ENCODE measurements around the gene CNTD1. TPM values are rescaled to one million over a fixed set of nuclear protein-coding genes. Genes with fewer than 3 reads are reported as not detected.
"Not testable (repeated sequence)": the region's sequence is repeated elsewhere in the genome, so short reads cannot be mapped to it uniquely, and the experiment has no call there.

CNTD1 gene
- total RNA-seq, 2 experiments from 2014 or later = not detected

- peaks cover 35% of the 10 kb centered on the region for H3K36me3 Mint-ChIP-seq (ENCODE audit: low read depth)
- peaks cover 19% of the 10 kb centered on the region for H3K4me1 Mint-ChIP-seq
- peak overlapping the region; percentile 71 for H3K27ac Mint-ChIP-seq
- H3K4me3 Mint-ChIP-seq = no peak overlapping the region
- ATAC-seq = peak; percentile 83
- intact Hi-C loops (cut with DNase I, micrococcal nuclease) = loop anchor here in 1 of 2 experiments (1.0 to 2.0 kb wide), 2 partner anchors 13 to 83 kb away; partner anchors contain the start of gene PSME3
- H3K27me3 Mint-ChIP-seq = no peaks in the 10 kb centered on the region
- ChIA-PET CTCF (interaction anchor here (0.5 to 1.7 kb wide), 5 partner anchors 13 to 284 kb away, joined by 3 to 8 read pairs (median 3); partner anchors contain the start of genes BECN1, COASY and PSME3), POLR2A (interaction anchor here (0.6 kb wide), 2 partner anchors 10 to 92 kb away, joined by 3 to 7 read pairs; no protein-coding TSS in a partner anchor)
- peak; percentile 78 for DNase-seq
- no peaks in the 10 kb centered on the region for H3K9me3 Mint-ChIP-seq (ENCODE audit: low read depth)
Observed at GRCh38 chr17:42845918-42846593, 47.4 kb downstream of the CNTD1 start.

DNA sequence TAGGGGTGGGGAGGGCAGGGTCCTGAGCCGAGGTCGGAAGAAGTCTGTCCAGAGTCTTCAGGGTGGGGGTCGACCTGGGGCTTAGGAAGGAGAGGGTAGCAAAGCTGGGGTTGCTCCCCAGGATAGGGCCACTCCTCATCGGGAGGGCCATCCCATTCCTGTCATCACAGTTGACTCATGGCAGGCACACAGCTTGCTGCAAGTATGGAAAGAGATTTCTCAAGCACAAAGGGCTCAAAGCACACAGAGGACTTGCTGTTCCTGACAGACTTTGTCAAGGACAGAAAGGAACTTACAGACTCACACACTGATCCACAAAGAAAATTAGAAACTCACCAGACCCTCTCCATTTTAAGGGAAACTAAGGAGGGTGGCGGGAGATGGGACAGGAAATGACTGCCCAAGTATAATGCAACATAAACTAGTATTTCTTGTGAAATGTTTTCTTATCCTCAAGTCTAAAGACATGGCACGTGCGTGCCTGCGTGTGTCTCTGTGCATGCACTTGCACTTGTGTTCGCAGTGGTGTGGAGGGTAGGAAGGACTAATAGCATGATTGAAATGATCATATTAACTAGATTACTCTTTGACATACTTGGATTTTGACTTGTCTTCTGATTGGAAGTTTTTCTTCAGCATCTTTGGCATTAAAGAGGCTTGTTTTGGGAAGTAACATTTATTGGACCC is 48.1 kb downstream of the CNTD1 start:
- Mint-ChIP-seq H3K36me3 (ENCODE audit: low read depth) (peaks cover 32% of the 10 kb centered on the region), H3K9me3 (ENCODE audit: low read depth) (no peaks in the 10 kb centered on the region), H3K4me3 (no peak overlapping the region), H3K27me3 (no peaks in the 10 kb centered on the region), H3K27ac (no peak overlapping the region), H3K4me1 (peaks cover 19% of the 10 kb centered on the region)
- ChIA-PET CTCF (interaction anchor here (1.3 to 1.7 kb wide), 2 partner anchors 22 to 27 kb away, joined by 3 to 8 read pairs; partner anchors contain the start of gene BECN1), POLR2A (interaction anchor here (0.6 to 1.2 kb wide), 3 partner anchors 9 to 274 kb away, joined by 3 to 13 read pairs (median 6); no protein-coding TSS in a partner anchor)
- intact Hi-C loops (cut with DNase I, micrococcal nuclease) = no loop called here
- DNase-seq = no peak
- ATAC-seq = no peak

DNA sequence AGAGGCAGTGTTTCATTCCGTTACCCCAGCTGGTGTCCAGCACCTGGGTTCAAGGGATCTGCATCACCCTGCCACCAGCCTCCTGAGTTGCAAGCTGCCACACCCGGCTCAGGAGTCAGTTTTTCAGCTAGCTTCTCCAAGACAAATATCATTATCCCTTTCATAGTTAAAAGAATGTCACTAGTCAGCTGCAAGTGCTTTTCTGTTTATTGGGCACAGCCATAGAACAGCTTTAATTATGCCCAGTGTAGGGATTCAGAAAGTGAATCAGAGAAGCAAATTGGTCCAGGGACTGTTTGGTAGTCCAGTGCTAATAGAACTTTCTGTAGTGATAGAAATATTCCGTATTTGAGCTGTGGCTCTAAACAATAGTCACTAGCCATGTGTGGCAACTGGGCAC is 49.4 kb downstream of the CNTD1 start:
- H3K9me3 Mint-ChIP-seq (ENCODE audit: low read depth) = no peaks in the 10 kb centered on the region
- ATAC-seq = no peak
- no peak for DNase-seq
- H3K27me3 Mint-ChIP-seq = no peaks in the 10 kb centered on the region
- H3K4me3 Mint-ChIP-seq = no peak overlapping the region
- intact Hi-C loops (cut with DNase I, micrococcal nuclease) = no loop called here
- ChIA-PET POLR2A (no interaction called here), CTCF (interaction anchor here (1.2 to 1.3 kb wide), 2 partner anchors 9 to 71 kb away, joined by 3 to 4 read pairs; no protein-coding TSS in a partner anchor)
- H3K4me1 Mint-ChIP-seq = peaks cover 19% of the 10 kb centered on the region
- H3K27ac Mint-ChIP-seq = no peak overlapping the region
- H3K36me3 Mint-ChIP-seq (ENCODE audit: low read depth) = peaks cover 20% of the 10 kb centered on the region

DNA sequence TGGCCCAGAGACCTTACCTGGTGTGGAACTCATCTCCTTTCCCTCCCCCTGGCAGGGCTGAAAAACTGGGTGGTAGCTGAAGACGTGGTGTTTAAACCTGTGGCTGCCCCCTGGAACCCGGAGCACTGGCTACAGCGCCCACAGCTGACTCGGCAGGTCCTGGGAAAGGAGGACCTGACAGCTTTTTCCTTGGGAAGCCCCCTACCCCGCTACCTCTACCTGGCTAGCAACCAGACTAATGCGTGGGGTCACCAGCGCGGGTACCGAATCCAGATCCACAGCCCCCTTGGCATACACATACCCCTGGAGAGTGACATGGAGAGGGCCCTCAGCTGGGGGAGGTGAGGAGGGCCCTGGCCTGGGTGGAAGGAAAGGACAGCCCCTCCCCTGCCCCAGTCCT is 50.4 kb downstream of the CNTD1 start:
- intact Hi-C loops (cut with DNase I, micrococcal nuclease) = no loop called here
- H3K4me1 Mint-ChIP-seq = peaks cover 19% of the 10 kb centered on the region
- POLR2A ChIA-PET = no interaction called here
- no peak overlapping the region for H3K4me3 Mint-ChIP-seq
- no peaks in the 10 kb centered on the region for H3K27me3 Mint-ChIP-seq
- DNase-seq (no peak), ATAC-seq (no peak)
- no peak overlapping the region for H3K27ac Mint-ChIP-seq
- CTCF ChIA-PET = interaction anchor here (1.2 kb wide), 1 partner anchor 70 kb away, joined by 3 read pairs; no protein-coding TSS in a partner anchor
- H3K9me3 Mint-ChIP-seq (ENCODE audit: low read depth) = no peaks in the 10 kb centered on the region
- H3K36me3 Mint-ChIP-seq (ENCODE audit: low read depth) = peaks cover 10% of the 10 kb centered on the region

DNA sequence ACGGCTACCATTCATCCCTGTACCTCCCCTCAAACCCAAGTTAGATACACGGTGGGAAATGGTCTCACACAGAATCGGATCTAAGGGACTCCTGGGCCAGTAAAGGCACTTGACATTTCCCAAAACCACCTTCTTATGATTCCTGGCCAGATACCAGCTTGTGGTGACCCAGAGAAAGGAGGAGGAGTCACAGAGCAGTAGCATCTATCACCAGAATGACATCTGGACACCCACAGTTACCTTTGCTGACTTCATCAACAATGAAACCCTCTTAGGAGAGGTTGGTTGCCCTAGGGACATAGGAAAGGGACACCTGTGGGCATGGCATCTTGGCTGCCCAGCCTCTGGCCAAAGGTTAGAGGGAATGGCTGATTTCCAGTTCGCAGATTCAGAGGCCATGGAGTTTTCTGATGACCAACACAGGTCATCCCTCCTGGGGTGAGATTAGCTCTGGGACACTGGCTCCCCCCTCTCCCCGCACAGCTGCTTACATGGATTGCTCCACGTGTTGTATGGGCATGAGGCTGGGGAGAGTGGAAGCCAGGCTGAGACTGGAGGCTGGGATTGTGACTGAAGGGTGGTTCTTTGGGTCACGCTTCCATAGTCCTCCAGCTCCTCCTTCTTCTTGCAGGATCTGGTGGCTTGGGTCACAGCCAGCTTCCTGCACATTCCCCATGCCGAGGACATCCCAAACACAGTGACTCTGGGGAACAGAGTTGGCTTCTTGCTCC is 51.0 kb downstream of the CNTD1 start:
- intact Hi-C loops (cut with DNase I, micrococcal nuclease) = no loop called here
- DNase-seq = no peak
- no peak for ATAC-seq
- CTCF ChIA-PET = no interaction called here
- Mint-ChIP-seq H3K9me3 (ENCODE audit: low read depth) (no peaks in the 10 kb centered on the region), H3K27ac (no peak overlapping the region), H3K4me1 (peaks cover 19% of the 10 kb centered on the region), H3K27me3 (no peaks in the 10 kb centered on the region), H3K4me3 (no peak overlapping the region), H3K36me3 (ENCODE audit: low read depth) (peaks cover 5% of the 10 kb centered on the region)
- POLR2A ChIA-PET = no interaction called here

DNA sequence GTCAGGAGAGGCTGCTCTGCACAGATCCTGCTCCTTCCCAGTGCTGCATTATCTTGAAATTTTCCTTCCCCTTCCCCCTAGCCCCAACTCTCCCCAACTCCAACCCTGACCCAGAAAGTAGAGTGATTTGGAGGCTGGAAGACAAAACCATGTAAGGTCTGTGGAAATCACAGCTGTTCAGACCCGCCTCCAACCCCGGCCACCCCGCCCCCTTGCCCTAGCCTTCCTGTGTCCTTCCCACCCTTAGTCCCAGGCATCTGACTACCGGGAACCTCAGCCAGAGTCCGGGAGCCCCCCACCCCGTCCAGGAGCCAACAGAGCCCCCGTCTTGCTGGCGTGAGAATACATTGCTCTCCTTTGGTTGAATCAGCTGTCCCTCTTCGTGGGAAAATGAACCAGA is 52.3 kb downstream of the CNTD1 start, which contains the start of gene AOC3:
Gene AOC3, plus strand, starts transcription at position 246 of the 400 bp plus-strand sequence. Its CDS starts 145 bp downstream, at position 391.
- H3K9me3 Mint-ChIP-seq (ENCODE audit: low read depth) = no peaks in the 10 kb centered on the region
- DNase-seq (no peak), ATAC-seq (no peak)
- H3K36me3 Mint-ChIP-seq (ENCODE audit: low read depth) = no peaks in the 10 kb centered on the region
- POLR2A ChIA-PET = no interaction called here
- no peak within 1 kb of the TSS for H3K27ac Mint-ChIP-seq
- H3K4me3 Mint-ChIP-seq = no peak within 1 kb of the TSS
- intact Hi-C loops (cut with DNase I, micrococcal nuclease) = no loop called here
- peaks cover 10% of the 10 kb centered on the region for H3K4me1 Mint-ChIP-seq
- no peaks in the 10 kb centered on the region for H3K27me3 Mint-ChIP-seq
- CTCF ChIA-PET = no interaction called here

GRCh38 chr17:42851371-42852240 is 52.9 kb downstream of the CNTD1 start:
- H3K4me1 Mint-ChIP-seq; intact Hi-C loops (cut with DNase I, micrococcal nuclease); ATAC-seq; H3K4me3 Mint-ChIP-seq; H3K27ac Mint-ChIP-seq; CTCF ChIA-PET; H3K36me3 Mint-ChIP-seq (ENCODE audit: low read depth); H3K9me3 Mint-ChIP-seq (ENCODE audit: low read depth); POLR2A ChIA-PET; H3K27me3 Mint-ChIP-seq; DNase-seq: not testable (repeated sequence)

GRCh38 chr17:42852351-42852750 is 53.7 kb downstream of the CNTD1 start:
- no peak overlapping the region for H3K27ac Mint-ChIP-seq
- no peaks in the 10 kb centered on the region for H3K9me3 Mint-ChIP-seq (ENCODE audit: low read depth)
- ChIA-PET CTCF (interaction anchor here (0.6 kb wide), 1 partner anchor 258 kb away, joined by 4 read pairs; no protein-coding TSS in a partner anchor), POLR2A (no interaction called here)
- intact Hi-C loops (cut with DNase I, micrococcal nuclease) = no loop called here
- no peak for DNase-seq
- no peaks in the 10 kb centered on the region for H3K36me3 Mint-ChIP-seq (ENCODE audit: low read depth)
- H3K4me3 Mint-ChIP-seq = no peak overlapping the region
- H3K4me1 Mint-ChIP-seq = no peaks in the 10 kb centered on the region
- H3K27me3 Mint-ChIP-seq = no peaks in the 10 kb centered on the region
- ATAC-seq = no peak

DNA sequence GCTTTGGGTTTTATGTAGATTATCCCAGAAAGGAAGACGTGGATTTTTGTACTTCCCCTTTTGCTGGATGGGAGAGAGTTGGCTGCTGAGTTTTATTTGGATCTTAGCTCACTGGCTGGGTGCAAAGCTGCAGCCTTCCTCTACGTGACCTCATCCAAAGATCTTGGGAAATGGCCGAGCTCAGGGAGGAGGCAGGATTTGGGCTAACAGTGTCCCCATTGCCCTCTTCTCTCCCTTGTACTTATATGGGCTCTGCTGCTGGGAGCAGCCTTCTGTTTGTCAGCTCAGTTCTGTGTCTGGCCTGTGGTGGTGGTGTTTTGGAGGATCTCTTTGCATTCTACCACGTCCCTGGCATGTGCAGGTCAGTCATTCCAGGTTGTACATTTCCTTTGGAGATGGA is 54.3 kb downstream of the CNTD1 start:
- intact Hi-C loops (cut with DNase I, micrococcal nuclease) = no loop called here
- CTCF ChIA-PET = interaction anchor here (0.6 kb wide), 1 partner anchor 258 kb away, joined by 4 read pairs; no protein-coding TSS in a partner anchor
- no peak for ATAC-seq

GRCh38 chr17:42853597-42853967 is 54.9 kb downstream of the CNTD1 start:
- no peak for DNase-seq
- ATAC-seq = no peak
- POLR2A ChIA-PET = no interaction called here
- Mint-ChIP-seq H3K4me3 (no peak overlapping the region), H3K4me1 (no peaks in the 10 kb centered on the region), H3K27ac (no peak overlapping the region), H3K9me3 (ENCODE audit: low read depth) (no peaks in the 10 kb centered on the region), H3K36me3 (ENCODE audit: low read depth) (no peaks in the 10 kb centered on the region), H3K27me3 (no peaks in the 10 kb centered on the region)
- intact Hi-C loops (cut with DNase I, micrococcal nuclease) = no loop called here
- CTCF ChIA-PET = no interaction called here

More for the DNA sequence above, 54.3 kb downstream of the CNTD1 start:
- Mint-ChIP-seq H3K27me3 (no peaks in the 10 kb centered on the region), H3K9me3 (ENCODE audit: low read depth) (no peaks in the 10 kb centered on the region), H3K4me1 (no peaks in the 10 kb centered on the region), H3K36me3 (ENCODE audit: low read depth) (no peaks in the 10 kb centered on the region), H3K4me3 (no peak overlapping the region), H3K27ac (no peak overlapping the region)
- POLR2A ChIA-PET = no interaction called here
- no peak for DNase-seq

Measured in activated CD4-positive, alpha-beta T cell treated with anti-CD3 and anti-CD28 coated beads for 36 hours (primary cell).